GM21529 (cell line): ENCODE measurements around the gene AEBP2.
A peak's percentile ranks its signal among the peaks of the same experiment; 100 is the strongest.
"Not testable (repeated sequence)": the region's sequence is repeated elsewhere in the genome, so short reads cannot be mapped to it uniquely, and the experiment has no call there.

Experiments
- ATAC-seq: cut with Tn5 transposase; IDR thresholded peaks from one replicate; pipeline ENCODE4 v1.9.1; 2021; ENCODE audit not compliant: unreplicated experiment

Gene AEBP2

GRCh38 chr12:19453961-19454360 lies 14.7 kb downstream of the AEBP2 start:
- ATAC-seq: no peak

- no peak for ATAC-seq
Measured at GRCh38 chr12:19454837-19455236, 15.5 kb downstream of the AEBP2 start.

- no peak for ATAC-seq
Measured at GRCh38 chr12:19456176-19456575, 16.9 kb downstream of the AEBP2 start.

- ATAC-seq: no peak
Measured at GRCh38 chr12:19457561-19457960, 18.3 kb downstream of the AEBP2 start.

- ATAC-seq: no peak
Measured at GRCh38 chr12:19458733-19459132, 19.4 kb downstream of the AEBP2 start.

GRCh38 chr12:19461999-19462398 lies 22.7 kb downstream of the AEBP2 start:
- no peak for ATAC-seq

- ATAC-seq: no peak
Measured at GRCh38 chr12:19462406-19462805, 23.1 kb downstream of the AEBP2 start.

- no peak for ATAC-seq
Measured at GRCh38 chr12:19464192-19464580, 24.9 kb downstream of the AEBP2 start.

- no peak for ATAC-seq
Measured at GRCh38 chr12:19465711-19466110, 26.4 kb downstream of the AEBP2 start.

GRCh38 chr12:19474147-19474546 lies 34.9 kb downstream of the AEBP2 start:
- no peak for ATAC-seq

GRCh38 chr12:19475884-19476505 lies 36.7 kb downstream of the AEBP2 start:
- not testable (repeated sequence) for ATAC-seq

GRCh38 chr12:19477071-19477470 lies 37.8 kb downstream of the AEBP2 start:
- ATAC-seq: no peak

- no peak for ATAC-seq
Measured at GRCh38 chr12:19480459-19480858, 41.2 kb downstream of the AEBP2 start.

GRCh38 chr12:19482036-19482435 lies 42.7 kb downstream of the AEBP2 start:
- peak; percentile 3 for ATAC-seq

- peak; percentile 93 for ATAC-seq
Measured at GRCh38 chr12:19482551-19483109, 43.3 kb downstream of the AEBP2 start.

- no peak for ATAC-seq
Measured at GRCh38 chr12:19483727-19484126, 44.4 kb downstream of the AEBP2 start.

GRCh38 chr12:19484738-19485137 lies 45.4 kb downstream of the AEBP2 start:
- no peak for ATAC-seq

GRCh38 chr12:19485240-19485639 lies 45.9 kb downstream of the AEBP2 start:
- no peak for ATAC-seq

- ATAC-seq: no peak
Measured at GRCh38 chr12:19489168-19489567, 49.9 kb downstream of the AEBP2 start.

- ATAC-seq: no peak
Measured at GRCh38 chr12:19490908-19491307, 51.6 kb downstream of the AEBP2 start.

- ATAC-seq: no peak
Measured at GRCh38 chr12:19491863-19492262, 52.6 kb downstream of the AEBP2 start.

- ATAC-seq: no peak
Measured at GRCh38 chr12:19496219-19496878, 57.1 kb downstream of the AEBP2 start.

GRCh38 chr12:19498099-19498498 lies 58.8 kb downstream of the AEBP2 start:
- no peak for ATAC-seq
